Keratinocyte (primary cell): ENCODE data around the gene LVRN. TPM values are rescaled to one million over a fixed set of nuclear protein-coding genes. Genes with fewer than 3 reads are reported as not detected.

Experiments
- DNase-seq: peaks from one replicate; pipeline ENCODE4 v3.0.0-alpha.2; 2011; ENCODE audit warnings: low read depth, missing footprints, low spot score
- FAIRE-seq: peaks from 2 replicates; lab custom pipeline; 2011; peaks lifted over from hg19 to GRCh38; lab: Jason Lieb, UNC
- H2AFZ ChIP-seq: 2 replicates; pipeline ENCODE4 v1.6.0; 2012; ENCODE audit warnings: low read length, control low read depth, inconsistent platforms; ENCODE audit not compliant: control insufficient read depth
- H3K27ac ChIP-seq: 2 replicates; pipeline ENCODE4 v1.5.1; 2011; ENCODE audit warnings: low read length; ENCODE audit not compliant: control insufficient read depth, insufficient read depth
- H3K27me3 ChIP-seq: 3 replicates; pipeline ENCODE4 v1.6.0; 2011; ENCODE audit warnings: low read length; ENCODE audit not compliant: control insufficient read depth, insufficient read depth; ENCODE audit errors: extremely low read depth
- H3K36me3 ChIP-seq, 2 experiments: 2 replicates in 1 of 2; 3 replicates in 1 of 2; pipeline ENCODE4 v1.5.1; 2011; ENCODE audit warnings: low read length in 2 of 2, mild to moderate bottlenecking in 1 of 2; ENCODE audit not compliant: control insufficient read depth in 2 of 2, insufficient read depth in 2 of 2; ENCODE audit errors: extremely low read depth in 1 of 2
- H3K4me1 ChIP-seq: 3 replicates; pipeline ENCODE4 v1.5.1; 2011; ENCODE audit warnings: low read length; ENCODE audit not compliant: control insufficient read depth, insufficient read depth; ENCODE audit errors: extremely low read depth
- H3K4me2 ChIP-seq: 3 replicates; pipeline ENCODE4 v1.6.0; 2011; ENCODE audit warnings: low read depth, low read length; ENCODE audit not compliant: control insufficient read depth, insufficient read depth; ENCODE audit errors: extremely low read depth
- H3K4me3 ChIP-seq, 3 experiments: fragments of 200-600 bp in 1 of 3; sonication (generic) in 1 of 3; 2 replicates in 2 of 3; 3 replicates in 1 of 3; pipeline ENCODE4 v1.5.1; 2011 to 2016; ENCODE audit warnings: low read length in 3 of 3, mild to moderate bottlenecking in 3 of 3, control low read depth in 2 of 3, inconsistent platforms in 1 of 3, low read depth in 1 of 3, mixed read lengths in 1 of 3, mixed run types in 1 of 3, moderate library complexity in 1 of 3; ENCODE audit not compliant: control insufficient read depth in 2 of 3, insufficient read depth in 2 of 3; ENCODE audit errors: extremely low read depth in 1 of 3
- H3K79me2 ChIP-seq: 2 replicates; pipeline ENCODE4 v1.6.0; 2012; ENCODE audit warnings: low read length; ENCODE audit not compliant: control insufficient read depth, insufficient read depth
- H3K9ac ChIP-seq: 3 replicates; pipeline ENCODE4 v1.6.0; 2011; ENCODE audit warnings: low read length; ENCODE audit not compliant: control insufficient read depth, insufficient read depth; ENCODE audit errors: extremely low read depth
- H3K9me1 ChIP-seq: 3 replicates; pipeline ENCODE4 v1.6.0; 2011; ENCODE audit warnings: low read length; ENCODE audit not compliant: control insufficient read depth, insufficient read depth; ENCODE audit errors: extremely low read depth
- H3K9me3 ChIP-seq: 2 replicates; pipeline ENCODE4 v1.5.1; 2012; ENCODE audit warnings: low read depth, low read length; ENCODE audit not compliant: control insufficient read depth
- H4K20me1 ChIP-seq: 3 replicates; pipeline ENCODE4 v1.6.0; 2011; ENCODE audit warnings: low read length; ENCODE audit not compliant: control insufficient read depth, insufficient read depth; ENCODE audit errors: extremely low read depth
- CTCF ChIP-seq, 3 experiments: IDR thresholded peaks in 1 of 3; conservative IDR thresholded peaks in 1 of 3; optimal IDR thresholded peaks in 1 of 3; 2 replicates in 2 of 3; 3 replicates in 1 of 3; pipeline versions ENCODE3 to v1.5.1; 2011; ENCODE audit warnings: low read length in 3 of 3, mild to moderate bottlenecking in 3 of 3, moderate library complexity in 2 of 3, control low read depth in 1 of 3, inconsistent platforms in 1 of 3; ENCODE audit not compliant: insufficient read depth in 2 of 3; ENCODE audit errors: extremely low read depth in 1 of 3
- EZH2 ChIP-seq: IDR thresholded peaks from one replicate; pipeline ENCODE4 v1.6.1; 2012; ENCODE audit warnings: inconsistent platforms, mild to moderate bottlenecking, low read length, moderate library complexity
- dilution Hi-C: fragments of 300-500 bp; cut with MboI; formaldehyde crosslinking; loops from one replicate; pipeline ENCODE4 v1.7.0; 2020; ENCODE audit warnings: low sequenced_read_pairs; ENCODE audit not compliant: extremely low pct_ligation_motif_present
- polyA plus RNA-seq, 5 experiments: library from polyadenylated mRNA; depleted of rRNA in 3 of 5; stranded (reverse) in 3 of 5; stranded (forward) in 1 of 5; unstranded in 1 of 5; fragments of >200 nt; gene quantifications; 1 replicate in 1 of 5; 2 replicates in 3 of 5; 3 replicates in 1 of 5; pipeline versions ENCODE4 v1.2.1 to v1.2.3, GENCODE V29; 2011 to 2012; ENCODE audit warnings: missing spikeins in 2 of 5, low read depth in 1 of 5, low replicate concordance in 1 of 5

LVRN gene
- polyA plus RNA-seq, 1 donor (not counting 4 experiments of a cell fraction or from before 2014, with no cell fraction given) = 0.08 TPM

- Histone ChIP-seq H3K9ac (no peak overlapping the region), H3K79me2 (no peaks in the 10 kb centered on the region), H3K27me3 (no peaks in the 10 kb centered on the region), H3K9me1 (no peaks in the 10 kb centered on the region), H3K4me2 (no peak overlapping the region), H3K4me1 (no peaks in the 10 kb centered on the region), H4K20me1 (no peaks in the 10 kb centered on the region), H3K36me3 (no peaks in the 10 kb centered on the region), H3K9me3 (no peaks in the 10 kb centered on the region), H2AFZ (no peak overlapping the region), H3K27ac (no peak overlapping the region), H3K4me3 (no peak overlapping the region)
- TF ChIP-seq CTCF (optimal IDR thresholded peaks at IDR 0.05 in 1 of 3, IDR thresholded peaks at IDR 0.05 in 1 of 3, conservative IDR thresholded peaks at IDR 0.05 in 1 of 3; ENCODE audit: extremely low read depth in 1 of 3, insufficient read depth in 2 of 3, low read length in 3 of 3) = no peak
- TF ChIP-seq EZH2 = no peak
- no peak for FAIRE-seq
- no peak for DNase-seq
- dilution Hi-C loops = no loop called here
Measured at GRCh38 chr5:116002116-116002906, 40.0 kb downstream of the LVRN start.

- Histone ChIP-seq H3K36me3 (no peaks in the 10 kb centered on the region), H3K79me2 (no peaks in the 10 kb centered on the region), H3K9me1 (no peaks in the 10 kb centered on the region), H3K4me3 (no peak overlapping the region), H3K9me3 (no peaks in the 10 kb centered on the region), H4K20me1 (no peaks in the 10 kb centered on the region), H3K27ac (no peak overlapping the region), H3K27me3 (no peaks in the 10 kb centered on the region), H3K4me2 (no peak overlapping the region), H3K9ac (no peak overlapping the region), H2AFZ (no peak overlapping the region), H3K4me1 (no peaks in the 10 kb centered on the region)
- dilution Hi-C loops = no loop called here
- no peak for TF ChIP-seq EZH2
- TF ChIP-seq CTCF (optimal IDR thresholded peaks at IDR 0.05 in 1 of 3, IDR thresholded peaks at IDR 0.05 in 1 of 3, conservative IDR thresholded peaks at IDR 0.05 in 1 of 3; ENCODE audit: extremely low read depth in 1 of 3, insufficient read depth in 2 of 3, low read length in 3 of 3) = no peak
- no peak for FAIRE-seq
- DNase-seq = no peak
Measured at GRCh38 chr5:116004248-116004647, 42.0 kb downstream of the LVRN start.
